ENCODE data around the gene CNNM3.

CNNM3 gene

DNA sequence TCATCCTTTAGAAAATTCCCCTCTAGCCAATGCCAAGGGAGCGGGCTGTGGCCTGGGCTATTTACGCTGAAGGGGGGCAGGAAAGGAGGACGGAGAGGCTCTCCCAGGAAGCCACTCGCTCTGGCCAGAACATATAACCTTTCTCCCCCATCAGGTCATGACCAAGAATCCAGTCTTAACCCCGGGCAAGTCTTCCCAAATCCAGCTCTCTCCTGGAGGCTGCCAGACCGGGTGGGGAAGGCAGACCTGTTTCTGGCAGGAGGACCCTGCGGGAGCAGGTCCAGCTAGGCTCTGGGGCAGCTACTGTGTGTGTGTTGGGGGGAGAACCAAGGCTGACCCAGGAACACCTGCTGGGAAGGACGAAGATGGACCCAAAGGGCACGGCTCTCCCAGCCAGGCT is 67.2 kb downstream of the CNNM3 start:
- Histone ChIP-seq H3K36me3 (ENCODE audit: control insufficient read depth in 5 of 5, insufficient read depth in 5 of 5, low read length in 5 of 5) (no peaks in the 10 kb centered on the region), H3K27ac (ENCODE audit: low read depth, low read length) (no peak overlapping the region), H3K4me1 (ENCODE audit: control insufficient read depth in 5 of 5, insufficient read depth in 5 of 5, low read length in 5 of 5) (peaks cover 3 to 44% (median 13%) of the 10 kb centered on the region in 5 donors), H3K9me3 (ENCODE audit: control insufficient read depth in 5 of 5, low read length in 5 of 5) (no peaks in the 10 kb centered on the region), H3K4me3 (ENCODE audit: low read depth in 1 of 5, low read length in 5 of 5) (no peak overlapping the region), H3K27me3 (ENCODE audit: control insufficient read depth in 5 of 5, insufficient read depth in 4 of 5, low read length in 5 of 5) (peaks cover 0 to 4% (median 3%) of the 10 kb centered on the region in 5 donors), H3K9ac (ENCODE audit: low read length in 5 of 5) (no peak overlapping the region)
